Measurements from ENCODE around the gene CD14.
"Not testable (repeated sequence)": the region's sequence is repeated elsewhere in the genome, so short reads cannot be mapped to it uniquely, and the experiment has no call there.

CD14 gene

GRCh38 chr5:140633021-140633471 lies at the start of gene CD14:
Gene CD14, minus strand, starts transcription at chr5:140633175. Its CDS starts 104 bp downstream, at chr5:140633071.
- no peak for DNase-seq (ENCODE audit: low read depth)

- DNase-seq (ENCODE audit: low read depth) = no peak
Measured at GRCh38 chr5:140678993-140679392, 46.0 kb upstream of the CD14 start.

- no peak for DNase-seq (ENCODE audit: low read depth)
Measured at GRCh38 chr5:140677947-140678346, 45.0 kb upstream of the CD14 start.

GRCh38 chr5:140674629-140675028 lies 41.7 kb upstream of the CD14 start:
- DNase-seq (ENCODE audit: low read depth) = no peak

GRCh38 chr5:140674211-140674610 lies 41.2 kb upstream of the CD14 start:
- DNase-seq (ENCODE audit: low read depth) = no peak

- no peak for DNase-seq (ENCODE audit: low read depth)
Measured at GRCh38 chr5:140673187-140673976, 40.4 kb upstream of the CD14 start, which contains the start of gene DND1. Gene DND1, minus strand, starts transcription at chr5:140673576. Its CDS starts 34 bp downstream, at chr5:140673542.

GRCh38 chr5:140672455-140673186 lies 39.6 kb upstream of the CD14 start:
- no peak for DNase-seq (ENCODE audit: low read depth)

- DNase-seq (ENCODE audit: low read depth) = no peak
Measured at GRCh38 chr5:140671472-140672125, 38.6 kb upstream of the CD14 start.

- DNase-seq (ENCODE audit: low read depth) = not testable (repeated sequence)
Measured at GRCh38 chr5:140671035-140671434, 38.1 kb upstream of the CD14 start.

GRCh38 chr5:140664359-140665119 lies 31.6 kb upstream of the CD14 start, which contains the start of gene WDR55:
Gene WDR55, plus strand, starts transcription at chr5:140664904. Its CDS starts 9 bp downstream, at chr5:140664913.
- peak; percentile 85 for DNase-seq (ENCODE audit: low read depth)

- DNase-seq (ENCODE audit: low read depth) = no peak
Measured at GRCh38 chr5:140664030-140664358, 31.0 kb upstream of the CD14 start.

- not testable (repeated sequence) for DNase-seq (ENCODE audit: low read depth)
Measured at GRCh38 chr5:140660371-140660770, 27.4 kb upstream of the CD14 start.

- no peak for DNase-seq (ENCODE audit: low read depth)
Measured at GRCh38 chr5:140658870-140659269, 25.9 kb upstream of the CD14 start.

GRCh38 chr5:140647042-140647419 lies 14.1 kb upstream of the CD14 start:
- DNase-seq (ENCODE audit: low read depth) = no peak

- DNase-seq (ENCODE audit: low read depth) = peak; percentile 53
Measured at GRCh38 chr5:140642718-140643117, 9.7 kb upstream of the CD14 start.

- DNase-seq (ENCODE audit: low read depth) = no peak
Measured at GRCh38 chr5:140641716-140642115, 8.7 kb upstream of the CD14 start.

GRCh38 chr5:140639148-140639981 lies 6.4 kb upstream of the CD14 start, which contains the start of gene TMCO6:
Gene TMCO6, plus strand, starts transcription at chr5:140639451. Its CDS starts 77 bp downstream, at chr5:140639528.
- DNase-seq (ENCODE audit: low read depth) = peak; percentile 94

- not testable (repeated sequence) for DNase-seq (ENCODE audit: low read depth)
Measured at GRCh38 chr5:140638898-140639147, 5.8 kb upstream of the CD14 start.

- no peak for DNase-seq (ENCODE audit: low read depth)
Measured at GRCh38 chr5:140637371-140638100, 4.6 kb upstream of the CD14 start.
